Fibroblast of pulmonary artery (primary cell): ENCODE results near the gene ZBTB7B.

ENCODE experiments used
- DNase-seq: peaks from one replicate; pipeline ENCODE4 v3.0.0-alpha.2; 2010; ENCODE audit warnings: low read depth
- H3K4me3 ChIP-seq: replicated peaks from 2 replicates; pipeline ENCODE4 v1.5.1; 2011; ENCODE audit warnings: low read depth, mild to moderate bottlenecking, control low read depth, low read length, moderate library complexity
- CTCF ChIP-seq: IDR thresholded peaks from 2 replicates; pipeline ENCODE4 v1.5.1; 2011; ENCODE audit warnings: mild to moderate bottlenecking, control low read depth, low read length, inconsistent platforms; ENCODE audit errors: missing control alignments

ZBTB7B gene

GRCh38 chr1:154957091-154957657 lies 45.4 kb upstream of the ZBTB7B start:
- no peak for DNase-seq
- TF ChIP-seq CTCF: no peak
- H3K4me3 ChIP-seq: no peak overlapping the region

GRCh38 chr1:154958036-154958435 lies 44.6 kb upstream of the ZBTB7B start:
- DNase-seq: no peak
- no peak overlapping the region for H3K4me3 ChIP-seq
- no peak for TF ChIP-seq CTCF

- H3K4me3 ChIP-seq: no peak overlapping the region
- TF ChIP-seq CTCF: no peak
- DNase-seq: no peak
These were observed 43.7 kb upstream of the ZBTB7B start for GRCh38 chr1:154958681-154959425.

- no peak overlapping the region for H3K4me3 ChIP-seq
These were observed 43.2 kb upstream of the ZBTB7B start for GRCh38 chr1:154959426-154959780.

GRCh38 chr1:154960446-154961136 lies 42.0 kb upstream of the ZBTB7B start:
- peak overlapping the region; percentile 68 for H3K4me3 ChIP-seq
- TF ChIP-seq CTCF: no peak
- no peak for DNase-seq

More at GRCh38 chr1:154959426-154959780, 43.2 kb upstream of the ZBTB7B start:
- DNase-seq: no peak
- no peak for TF ChIP-seq CTCF

GRCh38 chr1:154961207-154962155 lies 41.1 kb upstream of the ZBTB7B start, which contains the start of gene PYGO2:
TSS of gene PYGO2 (minus strand) at chr1:154961782. CDS start at chr1:154961576, 206 bp downstream.
- peak within 1 kb of the TSS; percentile 68 for H3K4me3 ChIP-seq
- peak; percentile 76 for DNase-seq
- no peak for TF ChIP-seq CTCF
